GM12892 (cell line): Measurements from ENCODE around the gene SH3GLB1.

Source experiments
- POLR2A ChIP-seq: IDR thresholded peaks from 2 replicates; pipeline ENCODE4 v1.6.1; 2011; ENCODE audit warnings: low read depth, low read length, control low read depth
- POLR2AphosphoS5 ChIP-seq: IDR thresholded peaks from 2 replicates; pipeline ENCODE4 v1.6.1; 2011; ENCODE audit warnings: low read depth, low read length, control low read depth

DNA sequence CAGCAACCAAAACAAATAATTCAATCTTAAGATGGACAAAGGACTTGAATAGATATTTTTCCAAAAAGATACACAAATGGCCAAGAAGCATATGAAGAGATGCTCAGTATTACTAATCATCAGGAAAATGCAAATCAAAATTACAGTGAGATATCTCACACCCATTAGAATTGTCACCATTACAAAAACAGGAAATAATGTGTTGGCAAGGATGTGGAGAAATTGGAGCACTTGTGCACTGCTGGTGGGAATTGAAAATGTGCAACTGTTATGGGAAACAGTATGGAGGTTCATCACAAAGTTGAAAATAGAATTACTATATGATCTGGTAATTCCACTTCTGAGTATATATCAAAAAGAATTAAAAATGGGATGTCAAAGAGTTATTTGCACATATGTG, 83.2 kb downstream of the SH3GLB1 start:
- TF ChIP-seq POLR2A: no peak
- TF ChIP-seq POLR2AphosphoS5: no peak
